T-helper 2 cell treated with Interferon-gamma antibody and Interleukin-4, amounts not matched to agents 5 μg/mL and 100 μg/mL, for 36 hours (primary cell): ENCODE data around the gene SKAP1.

Source experiments
- DNase-seq: peaks from one replicate; pipeline ENCODE4 v3.0.0; 2021; ENCODE audit warnings: low spot score
- H3K27ac Mint-ChIP-seq: one replicate; pipeline ENCODE4 v1.8.0; 2021; ENCODE audit warnings: mild to moderate bottlenecking, mixed read lengths
- H3K27me3 Mint-ChIP-seq: one replicate; pipeline ENCODE4 v1.8.0; 2021; ENCODE audit warnings: low read depth, mixed read lengths
- H3K36me3 Mint-ChIP-seq: one replicate; pipeline ENCODE4 v1.8.0; 2021; ENCODE audit warnings: low read depth, mixed read lengths
- H3K4me1 Mint-ChIP-seq: one replicate; pipeline ENCODE4 v1.8.0; 2021; ENCODE audit warnings: low read depth, mixed read lengths
- H3K4me3 Mint-ChIP-seq: one replicate; pipeline ENCODE4 v1.8.0; 2022; ENCODE audit warnings: mild to moderate bottlenecking, moderate library complexity, mixed read lengths
- H3K9me3 Mint-ChIP-seq: one replicate; pipeline ENCODE4 v1.8.0; 2021; ENCODE audit warnings: mixed read lengths

SKAP1 gene

GRCh38 chr17:48121923-48122664, 307.9 kb downstream of the SKAP1 start:
- Mint-ChIP-seq H3K4me1 (no peaks in the 10 kb centered on the region), H3K27me3 (no peaks in the 10 kb centered on the region), H3K27ac (no peak overlapping the region), H3K36me3 (peaks cover 36% of the 10 kb centered on the region), H3K9me3 (no peaks in the 10 kb centered on the region), H3K4me3 (no peak overlapping the region)
- no peak for DNase-seq

- peak; percentile 26 for DNase-seq
- H3K36me3 Mint-ChIP-seq, result peaks cover 19% of the 10 kb centered on the region
- peaks cover 32% of the 10 kb centered on the region for H3K4me1 Mint-ChIP-seq
- H3K9me3 Mint-ChIP-seq, result no peaks in the 10 kb centered on the region
- H3K27ac Mint-ChIP-seq, result peak overlapping the region; percentile 90
- H3K27me3 Mint-ChIP-seq, result no peaks in the 10 kb centered on the region
- H3K4me3 Mint-ChIP-seq, result peak overlapping the region; percentile 60
Observed at GRCh38 chr17:48113201-48113676, 316.8 kb downstream of the SKAP1 start.

- H3K27me3 Mint-ChIP-seq, result no peaks in the 10 kb centered on the region
- peaks cover 41% of the 10 kb centered on the region for H3K4me1 Mint-ChIP-seq
- DNase-seq, result no peak
- H3K4me3 Mint-ChIP-seq, result peak overlapping the region; percentile 11
- H3K36me3 Mint-ChIP-seq, result peaks cover 13% of the 10 kb centered on the region
- no peaks in the 10 kb centered on the region for H3K9me3 Mint-ChIP-seq
- no peak overlapping the region for H3K27ac Mint-ChIP-seq
Observed at GRCh38 chr17:48111937-48112241, 318.1 kb downstream of the SKAP1 start.

DNA sequence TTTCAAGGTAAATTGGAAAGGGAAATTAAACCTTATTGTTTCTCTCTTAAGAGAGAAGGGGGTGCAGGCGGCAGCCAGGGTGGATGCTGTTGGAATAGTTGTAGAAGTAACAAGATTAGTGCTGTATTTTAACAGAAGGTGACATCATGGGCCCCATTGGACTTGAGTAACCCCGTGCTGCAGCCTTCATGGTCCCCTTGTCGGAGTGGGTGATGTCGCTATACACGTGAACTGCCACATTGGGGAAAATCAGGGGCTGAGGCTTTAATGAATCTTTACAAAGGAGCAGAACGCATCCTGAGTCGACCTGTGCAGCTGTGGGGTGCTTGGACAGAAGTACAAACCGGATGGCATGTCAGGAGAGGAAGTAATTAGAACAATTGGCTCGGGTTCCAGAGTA, 319.3 kb downstream of the SKAP1 start:
- Mint-ChIP-seq H3K9me3 (no peaks in the 10 kb centered on the region), H3K4me3 (no peak overlapping the region), H3K4me1 (peaks cover 44% of the 10 kb centered on the region), H3K36me3 (peaks cover 13% of the 10 kb centered on the region), H3K27me3 (no peaks in the 10 kb centered on the region), H3K27ac (peak overlapping the region; percentile 24)
- no peak for DNase-seq

DNA sequence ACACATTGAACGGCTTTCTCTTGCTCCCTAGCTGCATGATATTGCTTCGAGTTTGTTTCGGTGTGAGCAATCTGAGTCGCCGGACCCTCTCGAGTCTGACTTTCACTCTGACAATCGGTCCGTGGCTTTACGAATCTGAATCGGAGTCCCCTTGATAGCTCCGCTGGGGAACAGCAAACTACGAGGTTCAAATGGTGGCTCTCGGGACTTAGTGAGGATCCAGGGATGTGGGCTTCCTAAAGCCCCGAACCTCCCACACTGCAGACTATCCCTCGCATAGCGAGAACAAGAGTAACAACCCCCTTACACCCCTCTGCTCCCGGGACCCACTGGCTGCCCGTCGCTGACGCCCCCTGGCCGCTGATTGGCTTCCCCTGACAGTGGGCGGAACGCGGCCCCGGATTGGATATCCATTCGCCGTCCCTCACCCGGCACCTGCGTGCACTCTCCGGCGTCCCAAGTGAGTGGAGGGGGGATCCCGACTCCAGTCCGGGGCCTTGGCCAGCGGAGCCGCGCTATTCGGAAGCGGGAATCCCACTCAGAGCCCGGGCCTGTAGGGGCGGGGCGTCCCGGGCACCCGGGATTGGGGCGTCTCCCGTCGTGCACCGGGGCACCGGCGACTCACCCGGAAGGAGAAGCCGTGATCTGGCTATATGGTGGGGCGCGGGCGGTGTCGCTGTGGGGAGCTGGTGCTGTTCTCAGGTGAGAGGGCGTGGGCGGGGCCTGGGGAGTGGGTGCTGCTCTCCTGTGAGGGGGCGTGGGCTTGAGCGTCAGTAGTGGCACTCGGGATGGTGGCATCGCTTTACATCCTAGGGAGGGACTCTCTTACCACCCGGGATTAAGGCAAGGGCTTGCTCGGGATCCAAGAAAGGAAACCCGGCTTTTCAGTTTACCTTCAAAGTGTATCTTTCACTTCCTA, 322.6 kb downstream of the SKAP1 start, which contains the start of gene SNX11:
Gene SNX11 (plus strand): TSS at position 630 of the 919 bp plus-strand sequence. CDS start 4,278 bp downstream, outside the sequence.
- peaks cover 52% of the 10 kb centered on the region for H3K4me1 Mint-ChIP-seq
- peaks cover 8% of the 10 kb centered on the region for H3K36me3 Mint-ChIP-seq
- peak within 1 kb of the TSS; percentile 95 for H3K27ac Mint-ChIP-seq
- no peaks in the 10 kb centered on the region for H3K27me3 Mint-ChIP-seq
- H3K9me3 Mint-ChIP-seq, result peaks cover 4% of the 10 kb centered on the region
- DNase-seq, result peak; percentile 93
- peak within 1 kb of the TSS; percentile 98 for H3K4me3 Mint-ChIP-seq

DNA sequence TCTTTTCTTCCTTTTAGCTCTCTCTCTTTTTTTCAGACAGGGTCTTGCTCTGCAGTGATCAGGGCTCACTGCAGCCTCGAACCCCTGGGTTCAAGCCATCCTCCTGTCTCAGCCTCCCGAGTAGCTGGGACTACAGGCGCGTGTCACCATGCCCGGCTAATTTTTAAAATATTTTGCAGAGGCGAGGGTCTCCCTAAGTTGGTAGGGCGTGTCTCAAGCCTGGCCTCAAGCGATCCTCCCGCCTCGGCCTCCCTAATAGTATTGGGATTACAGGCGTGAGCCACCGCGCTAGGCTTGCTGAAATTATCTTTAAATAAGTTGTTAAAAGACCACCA, 323.2 kb downstream of the SKAP1 start:
- no peaks in the 10 kb centered on the region for H3K27me3 Mint-ChIP-seq
- H3K4me1 Mint-ChIP-seq, result peaks cover 49% of the 10 kb centered on the region
- DNase-seq, result no peak
- H3K36me3 Mint-ChIP-seq, result peaks cover 2% of the 10 kb centered on the region
- H3K9me3 Mint-ChIP-seq, result peaks cover 4% of the 10 kb centered on the region
- peak overlapping the region; percentile 95 for H3K27ac Mint-ChIP-seq
- peak overlapping the region; percentile 98 for H3K4me3 Mint-ChIP-seq

DNA sequence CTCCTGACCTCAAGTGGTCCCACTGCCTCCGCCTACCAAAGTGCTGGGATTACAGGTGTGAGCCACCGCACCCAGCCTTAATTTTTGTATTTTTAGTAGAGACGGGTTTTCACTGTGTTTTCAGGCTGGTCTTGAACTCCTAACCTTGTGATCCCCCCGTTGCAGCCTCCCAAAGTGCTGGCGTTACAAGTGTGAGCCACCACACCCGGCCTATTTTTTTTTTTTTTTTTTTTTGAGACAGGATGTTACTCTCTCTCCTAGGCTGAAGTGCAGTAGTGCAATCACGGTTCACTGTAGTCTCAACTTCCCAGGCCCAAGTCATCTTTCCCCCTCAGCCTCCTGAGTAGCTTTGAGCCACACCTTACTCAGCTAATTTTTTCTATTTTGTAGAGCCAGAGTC, 325.6 kb downstream of the SKAP1 start:
- peaks cover 49% of the 10 kb centered on the region for H3K4me1 Mint-ChIP-seq
- no peaks in the 10 kb centered on the region for H3K27me3 Mint-ChIP-seq
- no peak for DNase-seq
- peak overlapping the region; percentile 22 for H3K4me3 Mint-ChIP-seq
- no peak overlapping the region for H3K27ac Mint-ChIP-seq
- H3K9me3 Mint-ChIP-seq, result peaks cover 4% of the 10 kb centered on the region
- peaks cover 6% of the 10 kb centered on the region for H3K36me3 Mint-ChIP-seq

- peaks cover 6% of the 10 kb centered on the region for H3K36me3 Mint-ChIP-seq
- peaks cover 4% of the 10 kb centered on the region for H3K9me3 Mint-ChIP-seq
- peak overlapping the region; percentile 34 for H3K27ac Mint-ChIP-seq
- H3K4me3 Mint-ChIP-seq, result peak overlapping the region; percentile 56
- DNase-seq, result peak; percentile 17
- peaks cover 42% of the 10 kb centered on the region for H3K4me1 Mint-ChIP-seq
- no peaks in the 10 kb centered on the region for H3K27me3 Mint-ChIP-seq
Observed at GRCh38 chr17:48102798-48103715, 327.0 kb downstream of the SKAP1 start.

- Mint-ChIP-seq H3K36me3 (peaks cover 6% of the 10 kb centered on the region), H3K27ac (peak overlapping the region; percentile 78), H3K9me3 (peaks cover 4% of the 10 kb centered on the region), H3K27me3 (no peaks in the 10 kb centered on the region), H3K4me1 (peaks cover 38% of the 10 kb centered on the region), H3K4me3 (peak overlapping the region; percentile 71)
- no peak for DNase-seq
Observed at GRCh38 chr17:48102043-48102750, 327.8 kb downstream of the SKAP1 start.

DNA sequence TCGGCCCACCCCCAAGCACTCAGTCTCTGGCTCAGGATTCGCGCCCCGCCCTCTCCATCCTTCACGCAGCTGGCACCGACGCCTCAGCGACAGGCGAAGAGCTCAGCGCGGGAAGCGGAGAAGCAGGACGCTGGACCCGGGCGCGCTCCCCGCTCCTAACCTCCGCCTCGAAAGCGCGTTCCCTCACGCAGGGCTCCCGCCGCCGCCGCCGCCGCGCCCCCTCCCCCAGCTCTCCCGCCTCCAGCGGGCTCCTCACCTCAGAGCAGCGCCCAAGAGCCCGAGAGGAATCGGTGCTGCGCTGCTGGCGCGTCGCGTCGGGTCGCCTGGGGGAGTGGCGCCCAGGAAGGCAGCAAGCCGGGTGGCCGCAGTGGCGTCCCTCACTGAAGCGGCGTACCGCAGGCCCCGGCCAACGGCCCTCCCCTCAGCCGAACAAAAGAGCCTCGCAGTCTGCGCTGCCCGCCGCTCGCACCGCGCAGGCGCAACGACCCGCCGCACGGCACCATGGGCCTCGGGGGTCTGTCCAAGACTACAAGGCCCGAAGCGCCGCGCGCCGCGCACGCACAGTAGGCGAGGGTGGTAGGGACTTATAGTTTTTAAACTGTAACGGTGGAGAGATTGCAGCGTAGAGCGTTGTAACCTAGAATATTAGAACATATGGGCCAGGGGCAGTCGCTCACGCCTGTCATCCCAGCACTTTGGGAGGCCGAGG, 328.8 kb downstream of the SKAP1 start, which contains the start of gene CBX1:
Gene CBX1 (minus strand): TSS at position 467 of the 709 bp plus-strand sequence. CDS start 24,474 bp downstream, outside the sequence.
- peaks cover 6% of the 10 kb centered on the region for H3K36me3 Mint-ChIP-seq
- peaks cover 32% of the 10 kb centered on the region for H3K4me1 Mint-ChIP-seq

GRCh38 chr17:48100591-48101011, 329.4 kb downstream of the SKAP1 start:
- peaks cover 32% of the 10 kb centered on the region for H3K4me1 Mint-ChIP-seq
- DNase-seq, result no peak
- peaks cover 4% of the 10 kb centered on the region for H3K9me3 Mint-ChIP-seq
- H3K27me3 Mint-ChIP-seq, result no peaks in the 10 kb centered on the region
- H3K27ac Mint-ChIP-seq, result peak overlapping the region; percentile 88
- peaks cover 6% of the 10 kb centered on the region for H3K36me3 Mint-ChIP-seq
- peak overlapping the region; percentile 97 for H3K4me3 Mint-ChIP-seq

More for the DNA sequence above, 328.8 kb downstream of the SKAP1 start, which contains the start of gene CBX1:
- H3K4me3 Mint-ChIP-seq, result peak within 1 kb of the TSS; percentile 97
- peak; percentile 96 for DNase-seq
- peak within 1 kb of the TSS; percentile 88 for H3K27ac Mint-ChIP-seq
- peaks cover 4% of the 10 kb centered on the region for H3K9me3 Mint-ChIP-seq
- no peaks in the 10 kb centered on the region for H3K27me3 Mint-ChIP-seq

DNA sequence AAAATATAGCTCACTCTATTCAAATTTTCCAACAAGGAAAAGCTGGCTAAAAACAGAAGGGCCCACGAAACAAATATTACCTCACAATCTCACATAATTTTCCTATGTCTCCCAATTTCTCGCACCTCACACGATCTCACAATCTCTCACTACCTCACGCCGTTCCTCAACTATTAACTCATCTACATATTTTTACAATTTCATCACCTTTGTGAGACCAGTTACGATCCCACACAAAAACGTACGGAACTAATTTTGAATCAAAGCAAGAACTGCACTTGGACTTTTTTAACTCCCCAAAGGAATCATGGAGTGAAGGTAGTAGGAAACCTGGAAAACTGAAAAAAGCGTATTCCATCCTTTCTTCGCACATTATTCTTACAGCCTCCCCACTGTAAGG, 329.9 kb downstream of the SKAP1 start:
- peaks cover 32% of the 10 kb centered on the region for H3K4me1 Mint-ChIP-seq
- no peaks in the 10 kb centered on the region for H3K27me3 Mint-ChIP-seq
- no peak overlapping the region for H3K27ac Mint-ChIP-seq
- peak overlapping the region; percentile 97 for H3K4me3 Mint-ChIP-seq
- DNase-seq, result no peak
- peaks cover 4% of the 10 kb centered on the region for H3K9me3 Mint-ChIP-seq
- peaks cover 8% of the 10 kb centered on the region for H3K36me3 Mint-ChIP-seq
